Measurements from ENCODE around the gene THSD7A. TPM values are rescaled to one million over a fixed set of nuclear protein-coding genes. Genes with fewer than 3 reads are reported as not detected.

THSD7A gene
- total and polyA plus RNA-seq, 7 experiments from 2014 or later = 1.2 to 1.3 TPM; not detected in 5

GRCh38 chr7:11650030-11650429 lies 182.0 kb downstream of the THSD7A start:
- Histone ChIP-seq H3K9me3 (ENCODE audit: control insufficient read depth in 2 of 3, low read length in 3 of 3) (no peaks in the 10 kb centered on the region), H3K36me3 (ENCODE audit: control insufficient read depth in 2 of 3, insufficient read depth in 3 of 3, low read length in 3 of 3) (no peaks in the 10 kb centered on the region), H3K27ac (ENCODE audit: low read depth, low read length) (no peak overlapping the region), H3K4me3 (ENCODE audit: low read length) (no peak overlapping the region), H3K4me1 (ENCODE audit: control insufficient read depth in 2 of 2, insufficient read depth in 2 of 2, low read length in 2 of 2) (no peaks in the 10 kb centered on the region), H3K27me3 (ENCODE audit: control insufficient read depth in 2 of 2, insufficient read depth in 2 of 2, low read length in 2 of 2) (no peaks in the 10 kb centered on the region)
- no peaks in the 10 kb centered on the region for H3K36me3 Mint-ChIP-seq
- no peaks in the 10 kb centered on the region for H3K27me3 Mint-ChIP-seq
- ATAC-seq (no peak), DNase-seq (no peak)
- H3K4me1 Mint-ChIP-seq = no peaks in the 10 kb centered on the region
- no peak overlapping the region for H3K27ac Mint-ChIP-seq
- POLR2A ChIA-PET = no interaction called here
- H3K9me3 Mint-ChIP-seq = peaks cover 0 to 9% (median 0%) of the 10 kb centered on the region in 11 donors
- intact Hi-C loops (cut with micrococcal nuclease) = no loop called here
- CTCF ChIA-PET = no interaction called here
- no peak overlapping the region for H3K4me3 Mint-ChIP-seq

GRCh38 chr7:11648980-11649379 lies 183.0 kb downstream of the THSD7A start:
- H3K27me3 ChIP-seq (ENCODE audit: control insufficient read depth in 2 of 2, insufficient read depth in 2 of 2, low read length in 2 of 2) = no peaks in the 10 kb centered on the region
- POLR2A ChIA-PET = no interaction called here
- Mint-ChIP-seq H3K36me3 (no peaks in the 10 kb centered on the region), H3K27ac (no peak overlapping the region), H3K27me3 (no peaks in the 10 kb centered on the region), H3K4me1 (no peaks in the 10 kb centered on the region), H3K4me3 (no peak overlapping the region), H3K9me3 (peaks cover 0 to 9% (median 0%) of the 10 kb centered on the region in 11 donors)
- no peak overlapping the region for H3K27ac ChIP-seq (ENCODE audit: low read depth, low read length)
- ATAC-seq (no peak), DNase-seq (no peak)
- CTCF ChIA-PET = no interaction called here
- intact Hi-C loops (cut with micrococcal nuclease) = no loop called here
- H3K36me3 ChIP-seq (ENCODE audit: control insufficient read depth in 2 of 3, insufficient read depth in 3 of 3, low read length in 3 of 3) = no peaks in the 10 kb centered on the region
- no peaks in the 10 kb centered on the region for H3K4me1 ChIP-seq (ENCODE audit: control insufficient read depth in 2 of 2, insufficient read depth in 2 of 2, low read length in 2 of 2)
- H3K9me3 ChIP-seq (ENCODE audit: control insufficient read depth in 2 of 3, low read length in 3 of 3) = no peaks in the 10 kb centered on the region
- H3K4me3 ChIP-seq (ENCODE audit: low read length) = no peak overlapping the region

GRCh38 chr7:11648101-11648500 lies 183.9 kb downstream of the THSD7A start:
- no peak for ATAC-seq
- no peak overlapping the region for H3K27ac Mint-ChIP-seq
- POLR2A ChIA-PET = no interaction called here

GRCh38 chr7:11642841-11643240 lies 189.2 kb downstream of the THSD7A start:
- no peak overlapping the region for H3K27ac Mint-ChIP-seq
- H3K4me1 ChIP-seq (ENCODE audit: control insufficient read depth in 2 of 2, insufficient read depth in 2 of 2, low read length in 2 of 2) = no peaks in the 10 kb centered on the region
- peaks cover 0 to 9% (median 0%) of the 10 kb centered on the region in 11 donors for H3K9me3 Mint-ChIP-seq
- no peaks in the 10 kb centered on the region for H3K27me3 Mint-ChIP-seq
- no peaks in the 10 kb centered on the region for H3K36me3 Mint-ChIP-seq
- ATAC-seq (no peak), DNase-seq (no peak)
- no peaks in the 10 kb centered on the region for H3K9me3 ChIP-seq (ENCODE audit: control insufficient read depth in 2 of 3, low read length in 3 of 3)
- no peak overlapping the region for H3K4me3 ChIP-seq (ENCODE audit: low read length)
- H3K36me3 ChIP-seq (ENCODE audit: control insufficient read depth in 2 of 3, insufficient read depth in 3 of 3, low read length in 3 of 3) = no peaks in the 10 kb centered on the region
- intact Hi-C loops (cut with micrococcal nuclease) = no loop called here
- no peaks in the 10 kb centered on the region for H3K4me1 Mint-ChIP-seq
- H3K27ac ChIP-seq (ENCODE audit: low read depth, low read length) = no peak overlapping the region
- ChIA-PET POLR2A (no interaction called here), CTCF (no interaction called here)
- H3K27me3 ChIP-seq (ENCODE audit: control insufficient read depth in 2 of 2, insufficient read depth in 2 of 2, low read length in 2 of 2) = no peaks in the 10 kb centered on the region
- no peak overlapping the region for H3K4me3 Mint-ChIP-seq

More at GRCh38 chr7:11648101-11648500, 183.9 kb downstream of the THSD7A start:
- H3K4me3 Mint-ChIP-seq = no peak overlapping the region
- CTCF ChIA-PET = no interaction called here
- peaks cover 0 to 11% (median 0%) of the 10 kb centered on the region in 11 donors for H3K9me3 Mint-ChIP-seq
- intact Hi-C loops (cut with micrococcal nuclease) = no loop called here
- H3K9me3 ChIP-seq (ENCODE audit: control insufficient read depth in 2 of 3, low read length in 3 of 3) = no peaks in the 10 kb centered on the region
- H3K36me3 Mint-ChIP-seq = no peaks in the 10 kb centered on the region
- no peaks in the 10 kb centered on the region for H3K36me3 ChIP-seq (ENCODE audit: control insufficient read depth in 2 of 3, insufficient read depth in 3 of 3, low read length in 3 of 3)
- DNase-seq = no peak
- no peaks in the 10 kb centered on the region for H3K4me1 Mint-ChIP-seq
- no peaks in the 10 kb centered on the region for H3K27me3 ChIP-seq (ENCODE audit: control insufficient read depth in 2 of 2, insufficient read depth in 2 of 2, low read length in 2 of 2)
- H3K27me3 Mint-ChIP-seq = no peaks in the 10 kb centered on the region
- H3K27ac ChIP-seq (ENCODE audit: low read depth, low read length) = no peak overlapping the region
- H3K4me1 ChIP-seq (ENCODE audit: control insufficient read depth in 2 of 2, insufficient read depth in 2 of 2, low read length in 2 of 2) = no peaks in the 10 kb centered on the region
- no peak overlapping the region for H3K4me3 ChIP-seq (ENCODE audit: low read length)

- H3K36me3 ChIP-seq (ENCODE audit: control insufficient read depth in 2 of 3, insufficient read depth in 3 of 3, low read length in 3 of 3) = no peaks in the 10 kb centered on the region
- POLR2A ChIA-PET = no interaction called here
- H3K9me3 ChIP-seq (ENCODE audit: control insufficient read depth in 2 of 3, low read length in 3 of 3) = no peaks in the 10 kb centered on the region
- Mint-ChIP-seq H3K36me3 (no peaks in the 10 kb centered on the region), H3K4me1 (no peaks in the 10 kb centered on the region), H3K27me3 (no peaks in the 10 kb centered on the region), H3K9me3 (peaks cover 0 to 9% (median 0%) of the 10 kb centered on the region in 11 donors), H3K27ac (no peak overlapping the region), H3K4me3 (no peak overlapping the region)
- no peak overlapping the region for H3K27ac ChIP-seq (ENCODE audit: low read depth, low read length)
- no peak for ATAC-seq
- CTCF ChIA-PET = no interaction called here
- DNase-seq = no peak
- intact Hi-C loops (cut with micrococcal nuclease) = no loop called here
- H3K4me1 ChIP-seq (ENCODE audit: control insufficient read depth in 2 of 2, insufficient read depth in 2 of 2, low read length in 2 of 2) = no peaks in the 10 kb centered on the region
- no peaks in the 10 kb centered on the region for H3K27me3 ChIP-seq (ENCODE audit: control insufficient read depth in 2 of 2, insufficient read depth in 2 of 2, low read length in 2 of 2)
- H3K4me3 ChIP-seq (ENCODE audit: low read length) = no peak overlapping the region
Observed at GRCh38 chr7:11642276-11642675, 189.7 kb downstream of the THSD7A start.

- Histone ChIP-seq H3K36me3 (ENCODE audit: control insufficient read depth in 2 of 3, insufficient read depth in 3 of 3, low read length in 3 of 3) (no peaks in the 10 kb centered on the region), H3K27me3 (ENCODE audit: control insufficient read depth in 2 of 2, insufficient read depth in 2 of 2, low read length in 2 of 2) (no peaks in the 10 kb centered on the region), H3K27ac (ENCODE audit: low read depth, low read length) (no peak overlapping the region), H3K4me1 (ENCODE audit: control insufficient read depth in 2 of 2, insufficient read depth in 2 of 2, low read length in 2 of 2) (no peaks in the 10 kb centered on the region), H3K4me3 (ENCODE audit: low read length) (no peak overlapping the region), H3K9me3 (ENCODE audit: control insufficient read depth in 2 of 3, low read length in 3 of 3) (no peaks in the 10 kb centered on the region)
- Mint-ChIP-seq H3K36me3 (no peaks in the 10 kb centered on the region), H3K4me3 (no peak overlapping the region), H3K27ac (no peak overlapping the region), H3K27me3 (no peaks in the 10 kb centered on the region), H3K4me1 (no peaks in the 10 kb centered on the region), H3K9me3 (peaks cover 0 to 4% (median 0%) of the 10 kb centered on the region in 11 donors)
- intact Hi-C loops (cut with micrococcal nuclease) = no loop called here
- POLR2A ChIA-PET = no interaction called here
- ATAC-seq (no peak), DNase-seq (no peak)
- CTCF ChIA-PET = no interaction called here
Observed at GRCh38 chr7:11638011-11638774, 193.8 kb downstream of the THSD7A start.

GRCh38 chr7:11636274-11636673 lies 195.7 kb downstream of the THSD7A start:
- Histone ChIP-seq H3K36me3 (ENCODE audit: control insufficient read depth in 2 of 3, insufficient read depth in 3 of 3, low read length in 3 of 3) (no peaks in the 10 kb centered on the region), H3K9me3 (ENCODE audit: control insufficient read depth in 2 of 3, low read length in 3 of 3) (no peaks in the 10 kb centered on the region), H3K4me3 (ENCODE audit: low read length) (no peak overlapping the region), H3K27me3 (ENCODE audit: control insufficient read depth in 2 of 2, insufficient read depth in 2 of 2, low read length in 2 of 2) (no peaks in the 10 kb centered on the region), H3K27ac (ENCODE audit: low read depth, low read length) (no peak overlapping the region), H3K4me1 (ENCODE audit: control insufficient read depth in 2 of 2, insufficient read depth in 2 of 2, low read length in 2 of 2) (no peaks in the 10 kb centered on the region)
- no peaks in the 10 kb centered on the region for H3K36me3 Mint-ChIP-seq
- H3K27ac Mint-ChIP-seq = no peak overlapping the region
- H3K4me3 Mint-ChIP-seq = no peak overlapping the region
- peaks cover 0 to 6% (median 0%) of the 10 kb centered on the region in 11 donors for H3K9me3 Mint-ChIP-seq
- ChIA-PET CTCF (no interaction called here), POLR2A (no interaction called here)
- no peaks in the 10 kb centered on the region for H3K4me1 Mint-ChIP-seq
- H3K27me3 Mint-ChIP-seq = no peaks in the 10 kb centered on the region
- DNase-seq (no peak), ATAC-seq (no peak)
- intact Hi-C loops (cut with micrococcal nuclease) = no loop called here
